ENCODE measurements around the gene TMEM132A. TPM values are rescaled to one million over a fixed set of nuclear protein-coding genes. Genes with fewer than 3 reads are reported as not detected.

The TMEM132A gene
- total RNA-seq, 1 experiment from 2014 or later: 95.5 TPM

DNA sequence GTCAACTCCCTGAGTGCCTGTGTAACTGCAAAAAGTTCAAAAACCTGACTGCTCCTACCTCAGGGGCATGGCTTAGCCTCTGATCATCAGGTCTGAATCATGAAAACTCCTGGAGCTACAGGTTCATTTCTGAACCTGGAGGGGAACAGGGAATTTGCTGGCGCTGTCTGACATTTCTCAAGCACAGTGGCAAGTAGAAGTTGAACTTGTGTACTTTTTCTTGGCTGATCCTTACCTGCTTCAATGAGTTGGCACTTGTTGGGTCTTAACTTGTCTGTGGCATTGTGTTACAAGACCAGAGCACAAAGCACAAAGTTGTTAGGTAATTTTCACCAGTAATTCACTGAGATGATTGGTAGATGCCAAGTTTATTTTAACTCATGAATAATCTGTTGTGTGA is 7.0 kb upstream of the TMEM132A start:
- H3K23me2 ChIP-seq (ENCODE audit: insufficient read length, low read depth, low read length, poor library complexity, severe bottlenecking): peaks cover 22% of the 10 kb centered on the region
- H3K27me3 ChIP-seq (ENCODE audit: insufficient read depth, low read length): no peaks in the 10 kb centered on the region
- no peaks in the 10 kb centered on the region for H3K79me1 ChIP-seq (ENCODE audit: insufficient read depth, low read depth, low read length, poor library complexity, severe bottlenecking)
- DNase-seq: no peak
- H3K79me2 ChIP-seq (ENCODE audit: insufficient read depth, low read length): no peaks in the 10 kb centered on the region; the same call in 1 of the 2 replicates
- no peak overlapping the region for H3K4ac ChIP-seq (ENCODE audit: low read depth, low read length)
- H2BK20ac ChIP-seq (ENCODE audit: low read depth, low read length, poor library complexity, severe bottlenecking): no peak overlapping the region
- H4K20me1 ChIP-seq (ENCODE audit: control insufficient read depth, insufficient read depth, insufficient read length): no peaks in the 10 kb centered on the region
- no peak overlapping the region for H4K5ac ChIP-seq (ENCODE audit: insufficient read length, low read depth, low read length)
- H3K4me1 ChIP-seq (ENCODE audit: insufficient read depth, low read length): peaks cover 2% of the 10 kb centered on the region
- H2BK15ac ChIP-seq (ENCODE audit: low read depth, low read length): no peak overlapping the region
- no peak overlapping the region for H2BK12ac ChIP-seq (ENCODE audit: insufficient read length, low read depth, low read length)
- H3K23ac ChIP-seq (ENCODE audit: insufficient read length, low read depth, low read length): no peak overlapping the region
- H2BK120ac ChIP-seq (ENCODE audit: low read depth, low read length, poor library complexity, severe bottlenecking): no peak overlapping the region
- H3K4me3 Mint-ChIP-seq: no peak overlapping the region
- H3K4me2 ChIP-seq (ENCODE audit: insufficient read depth, insufficient read length, low read length): no peak overlapping the region
- peaks cover 15 to 34% (median 20%) of the 10 kb centered on the region in 3 experiments for H3K36me3 Mint-ChIP-seq (ENCODE audit: insufficient read depth in 1 of 3, low read depth in 3 of 3)
- no peak overlapping the region for H3K27ac Mint-ChIP-seq
- WGBS (ENCODE audit: extremely low coverage, insufficient read length, low lambda C conversion rate): no CpG with 5 or more reads among the region's 1 CpG
- no peak overlapping the region for H3T11ph ChIP-seq (ENCODE audit: low read length)
- H3K9ac ChIP-seq (ENCODE audit: extremely low read depth, insufficient read length, low read length): no peak overlapping the region
- no peaks in the 10 kb centered on the region for H3K9me3 ChIP-seq (ENCODE audit: control insufficient read depth, low read depth, low read length)
- H3K18ac ChIP-seq (ENCODE audit: insufficient read length, low read depth, low read length): no peak overlapping the region
- H3K27ac ChIP-seq (ENCODE audit: insufficient read length, low read depth, low read length): no peak overlapping the region
- no peak overlapping the region for H4K8ac ChIP-seq (replicated peaks; ENCODE audit: insufficient read length, low read depth, low read length)
- H3K56ac ChIP-seq (ENCODE audit: insufficient read length, low read depth, low read length): no peak overlapping the region
- no peak overlapping the region for H4K91ac ChIP-seq (ENCODE audit: insufficient read length, low read depth, low read length)
- H3K4me1 Mint-ChIP-seq: peaks cover 38 to 40% of the 10 kb centered on the region in 2 experiments
- TF ChIP-seq, protein P1, sequence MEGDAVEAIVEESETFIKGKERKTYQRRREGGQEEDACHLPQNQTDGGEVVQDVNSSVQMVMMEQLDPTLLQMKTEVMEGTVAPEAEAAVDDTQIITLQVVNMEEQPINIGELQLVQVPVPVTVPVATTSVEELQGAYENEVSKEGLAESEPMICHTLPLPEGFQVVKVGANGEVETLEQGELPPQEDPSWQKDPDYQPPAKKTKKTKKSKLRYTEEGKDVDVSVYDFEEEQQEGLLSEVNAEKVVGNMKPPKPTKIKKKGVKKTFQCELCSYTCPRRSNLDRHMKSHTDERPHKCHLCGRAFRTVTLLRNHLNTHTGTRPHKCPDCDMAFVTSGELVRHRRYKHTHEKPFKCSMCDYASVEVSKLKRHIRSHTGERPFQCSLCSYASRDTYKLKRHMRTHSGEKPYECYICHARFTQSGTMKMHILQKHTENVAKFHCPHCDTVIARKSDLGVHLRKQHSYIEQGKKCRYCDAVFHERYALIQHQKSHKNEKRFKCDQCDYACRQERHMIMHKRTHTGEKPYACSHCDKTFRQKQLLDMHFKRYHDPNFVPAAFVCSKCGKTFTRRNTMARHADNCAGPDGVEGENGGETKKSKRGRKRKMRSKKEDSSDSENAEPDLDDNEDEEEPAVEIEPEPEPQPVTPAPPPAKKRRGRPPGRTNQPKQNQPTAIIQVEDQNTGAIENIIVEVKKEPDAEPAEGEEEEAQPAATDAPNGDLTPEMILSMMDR (conservative IDR thresholded peaks at IDR 0.05): no peak
- H2AFZ ChIP-seq (ENCODE audit: low read length): no peak overlapping the region
- no peak overlapping the region for H2AK5ac ChIP-seq (ENCODE audit: insufficient read length, low read length)
- no peak overlapping the region for H2BK5ac ChIP-seq (ENCODE audit: insufficient read length, low read length)
- H3K14ac ChIP-seq (ENCODE audit: insufficient read depth, low read length): no peak overlapping the region
- H3K9me3 Mint-ChIP-seq: no peaks in the 10 kb centered on the region; a peak in 1 of 5 replicates
- peaks cover 5% of the 10 kb centered on the region for H3K27me3 Mint-ChIP-seq (ENCODE audit: low read depth)
